SK-N-SH (cell line): ENCODE measurements around the gene HJV. TPM values are rescaled to one million over a fixed set of nuclear protein-coding genes. Genes with fewer than 3 reads are reported as not detected.

Experiments
- ELF1 ChIP-seq: IDR thresholded peaks from 2 replicates; pipeline ENCODE4 v1.4.0; 2012
- EP300 ChIP-seq, 2 experiments: IDR thresholded peaks; 2 replicates each; pipeline versions ENCODE4 v1.4.0 to v1.6.1; 2012; ENCODE audit warnings: borderline replicate concordance in 1 of 2, low read depth in 1 of 2, low read length in 1 of 2
- EZH2phosphoT487 ChIP-seq: fragments of 200-600 bp; sonication (generic); IDR thresholded peaks from 2 replicates; pipeline ENCODE4 v1.6.1; 2017; ENCODE audit warnings: low read depth, mixed run types, mild to moderate bottlenecking, antibody characterized with exemption, moderate library complexity, borderline replicate concordance
- FOSL2 ChIP-seq: IDR thresholded peaks from 2 replicates; pipeline ENCODE4 v1.4.0; 2012; ENCODE audit warnings: low read depth, mild to moderate bottlenecking, moderate library complexity, borderline replicate concordance
- FOXM1 ChIP-seq: IDR thresholded peaks from 2 replicates; pipeline ENCODE4 v1.4.0; 2012; ENCODE audit warnings: low read depth, mild to moderate bottlenecking
- JUND ChIP-seq: IDR thresholded peaks from 2 replicates; pipeline ENCODE4 v1.4.0; 2012
- MEF2A ChIP-seq: IDR thresholded peaks from 2 replicates; pipeline ENCODE4 v1.4.0; 2012; ENCODE audit warnings: low read depth, borderline replicate concordance
- MXI1 ChIP-seq: IDR thresholded peaks from 2 replicates; pipeline ENCODE4 v1.6.1; 2012; ENCODE audit warnings: mild to moderate bottlenecking, low read depth, low read length, improper control_type of control experiment
- RAD21 ChIP-seq: IDR thresholded peaks from 2 replicates; pipeline ENCODE4 v1.6.1; 2012; ENCODE audit warnings: mild to moderate bottlenecking, low read length
- RCOR1 ChIP-seq: fragments of 150-350 bp; IDR thresholded peaks from 2 replicates; pipeline ENCODE4 v1.6.1; 2017; ENCODE audit warnings: antibody characterized with exemption, low read length
- RFX5 ChIP-seq: IDR thresholded peaks from 2 replicates; pipeline ENCODE4 v1.6.1; 2012; ENCODE audit warnings: mild to moderate bottlenecking, improper control_type of control experiment, low read length
- SMC3 ChIP-seq: IDR thresholded peaks from 2 replicates; pipeline ENCODE4 v1.6.1; 2012; ENCODE audit warnings: low read depth, low read length, improper control_type of control experiment
- TEAD4 ChIP-seq: IDR thresholded peaks from 2 replicates; pipeline ENCODE4 v1.4.0; 2012; ENCODE audit warnings: mild to moderate bottlenecking, borderline replicate concordance; ENCODE audit not compliant: insufficient read depth
- YY1 ChIP-seq: IDR thresholded peaks from 2 replicates; pipeline ENCODE4 v1.4.0; 2012; ENCODE audit warnings: low read depth, mild to moderate bottlenecking
- polyA plus RNA-seq, 3 experiments: library from polyadenylated mRNA; depleted of rRNA; stranded (reverse); fragments of >200 nt; gene quantifications; 2 replicates each; pipeline ENCODE4 v1.2.3, GENCODE V29; 2012
- TF ChIP-seq, protein P1 (sequence below): fragments of 150-350 bp; IDR thresholded peaks from 2 replicates; pipeline ENCODE4 v1.6.1; 2016; ENCODE audit warnings: mild to moderate bottlenecking, low read depth, low read length
- TF ChIP-seq, protein P2 (sequence below): fragments of 200-600 bp; sonication (generic); IDR thresholded peaks from 2 replicates; pipeline ENCODE4 v1.6.1; 2017; ENCODE audit warnings: antibody characterized with exemption, mild to moderate bottlenecking, moderate library complexity
- TF ChIP-seq, protein P3 (sequence below): IDR thresholded peaks from 2 replicates; pipeline ENCODE4 v1.4.0; 2012; ENCODE audit warnings: low read depth
- TF ChIP-seq, protein P4 (sequence below): IDR thresholded peaks from 2 replicates; pipeline ENCODE4; 2012
- TF ChIP-seq, protein P5 (sequence below): IDR thresholded peaks from 2 replicates; pipeline ENCODE4 v1.4.0; 2012; ENCODE audit warnings: low read depth, borderline replicate concordance
- TF ChIP-seq, protein P6 (sequence below): IDR thresholded peaks from 2 replicates; pipeline ENCODE4 v1.4.0; 2012; ENCODE audit warnings: low read depth, borderline replicate concordance

The HJV gene
- polyA plus RNA-seq, 1 of the 3 experiments (the other 2 are of a cell fraction), result 0.05 TPM

DNA sequence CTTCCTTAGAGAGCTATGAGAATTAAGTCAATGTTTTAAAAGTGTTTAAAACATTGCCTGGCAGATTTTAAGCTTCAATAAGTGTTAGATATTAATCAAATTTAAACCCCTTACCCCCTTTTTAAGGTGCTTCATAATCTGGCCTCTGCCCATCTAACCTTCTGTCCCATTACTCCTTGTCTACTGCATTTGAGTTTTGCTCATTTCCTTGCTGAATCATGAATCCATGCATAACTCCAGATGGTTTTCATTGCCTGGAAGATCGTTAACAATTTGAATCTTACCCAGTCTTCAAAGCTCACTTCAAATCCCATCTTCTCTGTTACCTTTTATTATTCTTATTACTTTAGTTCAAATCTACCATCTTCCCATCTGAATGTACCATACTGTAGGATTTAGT is 4.6 kb downstream of the HJV start (continued):
- TF ChIP-seq, protein P1, sequence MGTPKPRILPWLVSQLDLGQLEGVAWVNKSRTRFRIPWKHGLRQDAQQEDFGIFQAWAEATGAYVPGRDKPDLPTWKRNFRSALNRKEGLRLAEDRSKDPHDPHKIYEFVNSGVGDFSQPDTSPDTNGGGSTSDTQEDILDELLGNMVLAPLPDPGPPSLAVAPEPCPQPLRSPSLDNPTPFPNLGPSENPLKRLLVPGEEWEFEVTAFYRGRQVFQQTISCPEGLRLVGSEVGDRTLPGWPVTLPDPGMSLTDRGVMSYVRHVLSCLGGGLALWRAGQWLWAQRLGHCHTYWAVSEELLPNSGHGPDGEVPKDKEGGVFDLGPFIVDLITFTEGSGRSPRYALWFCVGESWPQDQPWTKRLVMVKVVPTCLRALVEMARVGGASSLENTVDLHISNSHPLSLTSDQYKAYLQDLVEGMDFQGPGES, result no peak
- TF ChIP-seq YY1 (no peak), RFX5 (no peak), SMC3 (no peak), FOSL2 (peak; percentile 58; the same call in 1 of the 2 replicates), EZH2phosphoT487 (no peak), EP300 (IDR thresholded peaks at IDR 0.05; ENCODE audit: borderline replicate concordance in 1 of 2, low read depth in 1 of 2, low read length in 1 of 2) (peak in 1 of 2 experiments; percentile 70; a peak in 1 of 4 replicates), TEAD4 (no peak), MXI1 (no peak), MEF2A (no peak), RAD21 (no peak), FOXM1 (no peak), ELF1 (no peak), RCOR1 (no peak), JUND (0 out of 2 replicates have a peak, but pooled peaks have one; percentile 27)
- TF ChIP-seq, protein P2, sequence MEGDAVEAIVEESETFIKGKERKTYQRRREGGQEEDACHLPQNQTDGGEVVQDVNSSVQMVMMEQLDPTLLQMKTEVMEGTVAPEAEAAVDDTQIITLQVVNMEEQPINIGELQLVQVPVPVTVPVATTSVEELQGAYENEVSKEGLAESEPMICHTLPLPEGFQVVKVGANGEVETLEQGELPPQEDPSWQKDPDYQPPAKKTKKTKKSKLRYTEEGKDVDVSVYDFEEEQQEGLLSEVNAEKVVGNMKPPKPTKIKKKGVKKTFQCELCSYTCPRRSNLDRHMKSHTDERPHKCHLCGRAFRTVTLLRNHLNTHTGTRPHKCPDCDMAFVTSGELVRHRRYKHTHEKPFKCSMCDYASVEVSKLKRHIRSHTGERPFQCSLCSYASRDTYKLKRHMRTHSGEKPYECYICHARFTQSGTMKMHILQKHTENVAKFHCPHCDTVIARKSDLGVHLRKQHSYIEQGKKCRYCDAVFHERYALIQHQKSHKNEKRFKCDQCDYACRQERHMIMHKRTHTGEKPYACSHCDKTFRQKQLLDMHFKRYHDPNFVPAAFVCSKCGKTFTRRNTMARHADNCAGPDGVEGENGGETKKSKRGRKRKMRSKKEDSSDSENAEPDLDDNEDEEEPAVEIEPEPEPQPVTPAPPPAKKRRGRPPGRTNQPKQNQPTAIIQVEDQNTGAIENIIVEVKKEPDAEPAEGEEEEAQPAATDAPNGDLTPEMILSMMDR, result no peak
- TF ChIP-seq, protein P3, sequence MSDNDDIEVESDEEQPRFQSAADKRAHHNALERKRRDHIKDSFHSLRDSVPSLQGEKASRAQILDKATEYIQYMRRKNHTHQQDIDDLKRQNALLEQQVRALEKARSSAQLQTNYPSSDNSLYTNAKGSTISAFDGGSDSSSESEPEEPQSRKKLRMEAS, result no peak; the same call in 1 of the 2 replicates
- TF ChIP-seq, protein P4, sequence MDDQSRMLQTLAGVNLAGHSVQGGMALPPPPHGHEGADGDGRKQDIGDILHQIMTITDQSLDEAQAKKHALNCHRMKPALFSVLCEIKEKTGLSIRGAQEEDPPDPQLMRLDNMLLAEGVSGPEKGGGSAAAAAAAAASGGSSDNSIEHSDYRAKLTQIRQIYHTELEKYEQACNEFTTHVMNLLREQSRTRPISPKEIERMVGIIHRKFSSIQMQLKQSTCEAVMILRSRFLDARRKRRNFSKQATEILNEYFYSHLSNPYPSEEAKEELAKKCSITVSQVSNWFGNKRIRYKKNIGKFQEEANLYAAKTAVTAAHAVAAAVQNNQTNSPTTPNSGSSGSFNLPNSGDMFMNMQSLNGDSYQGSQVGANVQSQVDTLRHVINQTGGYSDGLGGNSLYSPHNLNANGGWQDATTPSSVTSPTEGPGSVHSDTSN, result peak; percentile 50; the same call in 1 of the 2 replicates
- TF ChIP-seq, protein P5, sequence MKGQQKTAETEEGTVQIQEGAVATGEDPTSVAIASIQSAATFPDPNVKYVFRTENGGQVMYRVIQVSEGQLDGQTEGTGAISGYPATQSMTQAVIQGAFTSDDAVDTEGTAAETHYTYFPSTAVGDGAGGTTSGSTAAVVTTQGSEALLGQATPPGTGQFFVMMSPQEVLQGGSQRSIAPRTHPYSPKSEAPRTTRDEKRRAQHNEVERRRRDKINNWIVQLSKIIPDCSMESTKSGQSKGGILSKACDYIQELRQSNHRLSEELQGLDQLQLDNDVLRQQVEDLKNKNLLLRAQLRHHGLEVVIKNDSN, result no peak
- TF ChIP-seq, protein P6, sequence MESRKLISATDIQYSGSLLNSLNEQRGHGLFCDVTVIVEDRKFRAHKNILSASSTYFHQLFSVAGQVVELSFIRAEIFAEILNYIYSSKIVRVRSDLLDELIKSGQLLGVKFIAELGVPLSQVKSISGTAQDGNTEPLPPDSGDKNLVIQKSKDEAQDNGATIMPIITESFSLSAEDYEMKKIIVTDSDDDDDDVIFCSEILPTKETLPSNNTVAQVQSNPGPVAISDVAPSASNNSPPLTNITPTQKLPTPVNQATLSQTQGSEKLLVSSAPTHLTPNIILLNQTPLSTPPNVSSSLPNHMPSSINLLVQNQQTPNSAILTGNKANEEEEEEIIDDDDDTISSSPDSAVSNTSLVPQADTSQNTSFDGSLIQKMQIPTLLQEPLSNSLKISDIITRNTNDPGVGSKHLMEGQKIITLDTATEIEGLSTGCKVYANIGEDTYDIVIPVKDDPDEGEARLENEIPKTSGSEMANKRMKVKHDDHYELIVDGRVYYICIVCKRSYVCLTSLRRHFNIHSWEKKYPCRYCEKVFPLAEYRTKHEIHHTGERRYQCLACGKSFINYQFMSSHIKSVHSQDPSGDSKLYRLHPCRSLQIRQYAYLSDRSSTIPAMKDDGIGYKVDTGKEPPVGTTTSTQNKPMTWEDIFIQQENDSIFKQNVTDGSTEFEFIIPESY, result no peak
